ENCODE results near the gene PALD1. TPM values are rescaled to one million over a fixed set of nuclear protein-coding genes. Genes with fewer than 3 reads are reported as not detected.

The PALD1 gene
- polyA plus RNA-seq, 2 of the 4 experiments (the other 2 are of a cell fraction) = 3.6 to 5.5 TPM

DNA sequence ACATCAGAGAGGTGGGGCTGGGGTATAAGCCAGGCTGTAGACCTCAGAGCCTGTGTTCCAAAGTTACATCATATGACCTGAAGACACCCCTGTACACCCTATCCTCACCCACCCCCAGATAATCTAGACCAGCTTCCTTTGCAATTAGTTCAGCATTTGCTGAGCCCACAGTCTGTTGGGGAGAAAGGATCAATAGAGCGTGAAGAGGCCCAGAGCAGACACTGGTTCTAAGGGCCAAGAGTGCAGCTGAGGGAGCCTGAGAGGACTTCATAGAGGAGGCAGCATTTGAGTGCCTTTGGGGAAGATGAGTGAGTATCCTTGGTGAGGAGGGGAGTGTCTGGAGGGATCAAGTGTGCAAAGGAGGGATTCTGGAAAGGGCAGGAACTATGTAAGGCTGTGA, 65.3 kb downstream of the PALD1 start:
- TF ChIP-seq KDM5A (IDR thresholded peaks at IDR 0.05) (no peak), HEYL (CRISPR knock-in tag; IDR thresholded peaks at IDR 0.05) (no peak), RFX5 (IDR thresholded peaks at IDR 0.05) (no peak), NPAS2 (CRISPR knock-in tag; IDR thresholded peaks at IDR 0.05; ENCODE audit: borderline replicate concordance) (no peak), JUN (IDR thresholded peaks at IDR 0.05) (no peak), EP300 (IDR thresholded peaks at IDR 0.05) (no peak), POLR2AphosphoS2 (conservative IDR thresholded peaks at IDR 0.05; ENCODE audit: low read length) (no peak), CBX2 (IDR thresholded peaks at IDR 0.05; ENCODE audit: borderline replicate concordance, low read depth) (no peak), CBX8 (IDR thresholded peaks at IDR 0.05) (no peak), MAZ (IDR thresholded peaks at IDR 0.05; ENCODE audit: borderline replicate concordance, low read depth, low read length) (no peak), RNF2 (IDR thresholded peaks at IDR 0.05; ENCODE audit: borderline replicate concordance, low read depth) (no peak)
- TF ChIP-seq, protein P1, sequence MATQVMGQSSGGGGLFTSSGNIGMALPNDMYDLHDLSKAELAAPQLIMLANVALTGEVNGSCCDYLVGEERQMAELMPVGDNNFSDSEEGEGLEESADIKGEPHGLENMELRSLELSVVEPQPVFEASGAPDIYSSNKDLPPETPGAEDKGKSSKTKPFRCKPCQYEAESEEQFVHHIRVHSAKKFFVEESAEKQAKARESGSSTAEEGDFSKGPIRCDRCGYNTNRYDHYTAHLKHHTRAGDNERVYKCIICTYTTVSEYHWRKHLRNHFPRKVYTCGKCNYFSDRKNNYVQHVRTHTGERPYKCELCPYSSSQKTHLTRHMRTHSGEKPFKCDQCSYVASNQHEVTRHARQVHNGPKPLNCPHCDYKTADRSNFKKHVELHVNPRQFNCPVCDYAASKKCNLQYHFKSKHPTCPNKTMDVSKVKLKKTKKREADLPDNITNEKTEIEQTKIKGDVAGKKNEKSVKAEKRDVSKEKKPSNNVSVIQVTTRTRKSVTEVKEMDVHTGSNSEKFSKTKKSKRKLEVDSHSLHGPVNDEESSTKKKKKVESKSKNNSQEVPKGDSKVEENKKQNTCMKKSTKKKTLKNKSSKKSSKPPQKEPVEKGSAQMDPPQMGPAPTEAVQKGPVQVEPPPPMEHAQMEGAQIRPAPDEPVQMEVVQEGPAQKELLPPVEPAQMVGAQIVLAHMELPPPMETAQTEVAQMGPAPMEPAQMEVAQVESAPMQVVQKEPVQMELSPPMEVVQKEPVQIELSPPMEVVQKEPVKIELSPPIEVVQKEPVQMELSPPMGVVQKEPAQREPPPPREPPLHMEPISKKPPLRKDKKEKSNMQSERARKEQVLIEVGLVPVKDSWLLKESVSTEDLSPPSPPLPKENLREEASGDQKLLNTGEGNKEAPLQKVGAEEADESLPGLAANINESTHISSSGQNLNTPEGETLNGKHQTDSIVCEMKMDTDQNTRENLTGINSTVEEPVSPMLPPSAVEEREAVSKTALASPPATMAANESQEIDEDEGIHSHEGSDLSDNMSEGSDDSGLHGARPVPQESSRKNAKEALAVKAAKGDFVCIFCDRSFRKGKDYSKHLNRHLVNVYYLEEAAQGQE (IDR thresholded peaks at IDR 0.05) = no peak
- TF ChIP-seq, protein P2, sequence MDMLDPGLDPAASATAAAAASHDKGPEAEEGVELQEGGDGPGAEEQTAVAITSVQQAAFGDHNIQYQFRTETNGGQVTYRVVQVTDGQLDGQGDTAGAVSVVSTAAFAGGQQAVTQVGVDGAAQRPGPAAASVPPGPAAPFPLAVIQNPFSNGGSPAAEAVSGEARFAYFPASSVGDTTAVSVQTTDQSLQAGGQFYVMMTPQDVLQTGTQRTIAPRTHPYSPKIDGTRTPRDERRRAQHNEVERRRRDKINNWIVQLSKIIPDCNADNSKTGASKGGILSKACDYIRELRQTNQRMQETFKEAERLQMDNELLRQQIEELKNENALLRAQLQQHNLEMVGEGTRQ (IDR thresholded peaks at IDR 0.05) = no peak
- TF ChIP-seq, protein P3, sequence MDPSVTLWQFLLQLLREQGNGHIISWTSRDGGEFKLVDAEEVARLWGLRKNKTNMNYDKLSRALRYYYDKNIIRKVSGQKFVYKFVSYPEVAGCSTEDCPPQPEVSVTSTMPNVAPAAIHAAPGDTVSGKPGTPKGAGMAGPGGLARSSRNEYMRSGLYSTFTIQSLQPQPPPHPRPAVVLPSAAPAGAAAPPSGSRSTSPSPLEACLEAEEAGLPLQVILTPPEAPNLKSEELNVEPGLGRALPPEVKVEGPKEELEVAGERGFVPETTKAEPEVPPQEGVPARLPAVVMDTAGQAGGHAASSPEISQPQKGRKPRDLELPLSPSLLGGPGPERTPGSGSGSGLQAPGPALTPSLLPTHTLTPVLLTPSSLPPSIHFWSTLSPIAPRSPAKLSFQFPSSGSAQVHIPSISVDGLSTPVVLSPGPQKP (IDR thresholded peaks at IDR 0.05; ENCODE audit: low read depth, low read length) = no peak
- ChIA-PET POLR2A (no interaction called here), CTCF (interaction anchor here (0.5 to 26.8 kb wide), 7 partner anchors 15 to 761 kb away, joined by 3 to 376 read pairs (median 6); no protein-coding TSS in a partner anchor)
- Histone ChIP-seq H3K9me3 (no peaks in the 10 kb centered on the region), H3K4me1 (no peaks in the 10 kb centered on the region), H3K4me2 (no peak overlapping the region), H3K4me3 (no peak overlapping the region), H3K27ac (no peak overlapping the region)
- no peak for FAIRE-seq
- ATAC-seq = no peak
- no peak for DNase-seq (ENCODE audit: low read depth in 1 of 2, low spot score in 1 of 2)
- 100% methylated on average over 1 of the region's 1 CpG for WGBS (ENCODE audit: missing lambda C conversion rate)

- TF ChIP-seq, protein P4, sequence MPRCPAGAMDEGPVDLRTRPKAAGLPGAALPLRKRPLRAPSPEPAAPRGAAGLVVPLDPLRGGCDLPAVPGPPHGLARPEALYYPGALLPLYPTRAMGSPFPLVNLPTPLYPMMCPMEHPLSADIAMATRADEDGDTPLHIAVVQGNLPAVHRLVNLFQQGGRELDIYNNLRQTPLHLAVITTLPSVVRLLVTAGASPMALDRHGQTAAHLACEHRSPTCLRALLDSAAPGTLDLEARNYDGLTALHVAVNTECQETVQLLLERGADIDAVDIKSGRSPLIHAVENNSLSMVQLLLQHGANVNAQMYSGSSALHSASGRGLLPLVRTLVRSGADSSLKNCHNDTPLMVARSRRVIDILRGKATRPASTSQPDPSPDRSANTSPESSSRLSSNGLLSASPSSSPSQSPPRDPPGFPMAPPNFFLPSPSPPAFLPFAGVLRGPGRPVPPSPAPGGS (IDR thresholded peaks at IDR 0.05) = no peak
- ChIA-PET CTCF (interaction anchor here (0.5 to 26.8 kb wide), 5 partner anchors 14 to 761 kb away, joined by 3 to 376 read pairs (median 6); no protein-coding TSS in a partner anchor), POLR2A (no interaction called here)
- no peak overlapping the region for H3K27ac ChIP-seq
- H3K4me3 ChIP-seq = no peak overlapping the region
- ATAC-seq = no peak
- FAIRE-seq = no peak
- no peaks in the 10 kb centered on the region for H3K9me3 ChIP-seq
- no peak for DNase-seq (ENCODE audit: low read depth in 1 of 2, low spot score in 1 of 2)
- WGBS (ENCODE audit: missing lambda C conversion rate) = 72% methylated on average over 9 of the region's 12 CpGs
- H3K4me2 ChIP-seq = no peak overlapping the region
- H3K4me1 ChIP-seq = no peaks in the 10 kb centered on the region
These were observed 66.1 kb downstream of the PALD1 start for GRCh38 chr10:70544431-70545340.

Data from A549 (cell line).